Ovary (tissue), 3 donors: ENCODE measurements around the gene NID1.

ENCODE experiments used
- CTCF ChIP-seq, 3 donors: fragments of 450-650 bp in 2 of 3; fragments of 200-600 bp in 1 of 3; IDR thresholded peaks; one replicate each; pipeline versions ENCODE4 v1.5.1 to v1.8.0; 2016 to 2022; ENCODE audit warnings: antibody characterized with exemption in 3 of 3, mild to moderate bottlenecking in 1 of 3
- EP300 ChIP-seq: sonication (generic); formaldehyde crosslinking; IDR thresholded peaks from one replicate; pipeline ENCODE4 v1.6.1; 2017; ENCODE audit warnings: antibody characterized with exemption
- POLR2A ChIP-seq: fragments of 450-650 bp; IDR thresholded peaks from one replicate; pipeline ENCODE4 v1.6.1; 2017; ENCODE audit warnings: antibody characterized with exemption, mild to moderate bottlenecking, moderate library complexity
- donor health status: DM: no; HTN: no; CAD: no.

DNA sequence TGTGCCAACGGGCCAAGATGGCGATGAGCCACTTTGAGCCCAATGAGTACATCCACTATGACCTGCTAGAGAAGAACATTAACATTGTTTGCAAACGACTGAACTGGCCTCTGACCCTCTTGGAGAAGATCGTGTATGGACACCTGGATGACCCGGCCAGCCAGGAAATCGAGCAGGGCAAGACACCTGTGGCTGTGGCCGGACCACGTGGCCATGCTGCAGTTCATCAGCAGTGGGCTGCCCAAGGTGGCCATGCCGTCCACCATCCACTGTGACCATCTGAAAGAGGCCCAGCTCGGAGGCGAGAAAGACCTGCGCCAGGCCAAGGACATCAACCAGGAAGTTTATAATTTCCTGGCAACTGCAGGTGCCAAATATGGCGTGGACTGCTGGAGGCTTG lies 45.2 kb upstream of the NID1 start:
- TF ChIP-seq CTCF (IDR thresholded peaks at IDR 0.05) (no peak), POLR2A (no peak), EP300 (no peak)
